ENCODE results near the gene CEP112.

DNA sequence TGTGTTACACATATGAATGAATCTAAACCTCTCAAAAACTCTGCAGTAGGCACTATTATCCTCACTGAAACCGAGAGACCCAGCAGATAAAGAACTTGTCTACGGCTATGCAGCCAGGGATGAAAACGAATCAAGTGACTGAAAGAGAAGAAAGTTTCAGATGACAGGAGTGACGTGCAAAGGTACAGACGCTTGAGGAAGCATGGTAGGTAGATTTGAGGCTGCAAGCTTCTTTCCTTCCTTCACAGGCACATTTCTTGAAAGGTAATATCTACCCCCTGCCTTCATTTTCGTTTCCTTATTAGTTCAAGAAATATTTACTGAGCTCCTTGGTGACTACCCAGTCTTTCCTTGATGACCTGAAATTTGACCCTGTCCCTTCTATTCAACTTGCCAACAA lies 418.9 kb downstream of the CEP112 start:
- TF ChIP-seq, protein P1, sequence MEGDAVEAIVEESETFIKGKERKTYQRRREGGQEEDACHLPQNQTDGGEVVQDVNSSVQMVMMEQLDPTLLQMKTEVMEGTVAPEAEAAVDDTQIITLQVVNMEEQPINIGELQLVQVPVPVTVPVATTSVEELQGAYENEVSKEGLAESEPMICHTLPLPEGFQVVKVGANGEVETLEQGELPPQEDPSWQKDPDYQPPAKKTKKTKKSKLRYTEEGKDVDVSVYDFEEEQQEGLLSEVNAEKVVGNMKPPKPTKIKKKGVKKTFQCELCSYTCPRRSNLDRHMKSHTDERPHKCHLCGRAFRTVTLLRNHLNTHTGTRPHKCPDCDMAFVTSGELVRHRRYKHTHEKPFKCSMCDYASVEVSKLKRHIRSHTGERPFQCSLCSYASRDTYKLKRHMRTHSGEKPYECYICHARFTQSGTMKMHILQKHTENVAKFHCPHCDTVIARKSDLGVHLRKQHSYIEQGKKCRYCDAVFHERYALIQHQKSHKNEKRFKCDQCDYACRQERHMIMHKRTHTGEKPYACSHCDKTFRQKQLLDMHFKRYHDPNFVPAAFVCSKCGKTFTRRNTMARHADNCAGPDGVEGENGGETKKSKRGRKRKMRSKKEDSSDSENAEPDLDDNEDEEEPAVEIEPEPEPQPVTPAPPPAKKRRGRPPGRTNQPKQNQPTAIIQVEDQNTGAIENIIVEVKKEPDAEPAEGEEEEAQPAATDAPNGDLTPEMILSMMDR (IDR thresholded peaks at IDR 0.05; ENCODE audit: insufficient read depth, low read length, poor library complexity, severe bottlenecking) = no peak
- TF ChIP-seq EZH2phosphoT487 (conservative IDR thresholded peaks at IDR 0.05; ENCODE audit: low read length) = no peak

Data from SU-DHL-6 (cell line).